AG10803 (cell line): ENCODE data around the gene SSH2.

Experiments used
- DNase-seq: peaks from one replicate; pipeline ENCODE4 v3.0.0; 2010; ENCODE audit warnings: low read depth
- H3K4me3 ChIP-seq: 2 replicates; pipeline ENCODE4 v1.5.1; 2011; ENCODE audit warnings: mild to moderate bottlenecking, low read length, control low read depth
- CTCF ChIP-seq: conservative IDR thresholded peaks from 2 replicates; pipeline ENCODE4 v1.5.1; 2011; ENCODE audit warnings: mild to moderate bottlenecking, low read length, control low read depth, inconsistent platforms

Gene SSH2

GRCh38 chr17:29846298-29846697 is 83.7 kb downstream of the SSH2 start:
- DNase-seq = no peak
- no peak overlapping the region for H3K4me3 ChIP-seq
- TF ChIP-seq CTCF = no peak

- TF ChIP-seq CTCF = no peak
- no peak for DNase-seq
Measured at GRCh38 chr17:29844339-29845048, 85.5 kb downstream of the SSH2 start.

GRCh38 chr17:29840884-29841283 is 89.1 kb downstream of the SSH2 start:
- TF ChIP-seq CTCF = no peak
- no peak for DNase-seq
- H3K4me3 ChIP-seq = no peak overlapping the region

More at GRCh38 chr17:29844339-29845048, 85.5 kb downstream of the SSH2 start:
- no peak overlapping the region for H3K4me3 ChIP-seq

GRCh38 chr17:29839656-29840055 is 90.4 kb downstream of the SSH2 start:
- TF ChIP-seq CTCF = no peak
- no peak overlapping the region for H3K4me3 ChIP-seq
- no peak for DNase-seq

- H3K4me3 ChIP-seq = no peak overlapping the region
- no peak for TF ChIP-seq CTCF
- DNase-seq = peak; percentile 65
Measured at GRCh38 chr17:29838961-29839360, 91.1 kb downstream of the SSH2 start.

GRCh38 chr17:29837531-29837930 is 92.5 kb downstream of the SSH2 start:
- no peak overlapping the region for H3K4me3 ChIP-seq
- TF ChIP-seq CTCF = no peak
- DNase-seq = no peak

- DNase-seq = peak; percentile 60
- TF ChIP-seq CTCF = no peak
- no peak overlapping the region for H3K4me3 ChIP-seq
Measured at GRCh38 chr17:29836643-29837042, 93.4 kb downstream of the SSH2 start.
